Measurements from ENCODE around the gene PCMT1.
"Not testable (repeated sequence)": the region's sequence is repeated elsewhere in the genome, so short reads cannot be mapped to it uniquely, and the experiment has no call there.

PCMT1 gene

GRCh38 chr6:149820506-149820905 is 71.0 kb downstream of the PCMT1 start:
- no peak for DNase-seq (ENCODE audit: low read depth)

GRCh38 chr6:149821492-149821891 is 72.0 kb downstream of the PCMT1 start:
- no peak for DNase-seq (ENCODE audit: low read depth)

DNA sequence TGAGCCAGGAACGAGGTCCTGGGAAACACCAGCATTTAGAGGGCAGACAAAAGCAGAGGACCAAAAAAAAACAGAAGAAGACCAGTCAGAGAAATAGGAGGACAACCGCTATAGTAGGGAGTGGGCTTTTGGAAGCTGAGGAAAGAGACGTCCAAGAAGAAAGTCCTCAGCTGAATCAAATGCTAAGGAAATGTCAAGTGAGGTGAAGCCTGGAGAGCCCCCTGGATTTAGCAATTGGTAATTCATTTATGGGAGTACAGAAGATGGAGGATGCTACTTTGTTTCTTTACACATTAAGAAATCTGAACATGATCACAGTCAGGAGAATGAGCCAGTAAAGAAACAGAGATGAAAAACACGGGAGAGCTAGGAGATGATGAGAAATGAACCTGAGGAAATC is 73.5 kb downstream of the PCMT1 start:
- DNase-seq (ENCODE audit: low read depth) = no peak

GRCh38 chr6:149825292-149825691 is 75.8 kb downstream of the PCMT1 start:
- no peak for DNase-seq (ENCODE audit: low read depth)

DNA sequence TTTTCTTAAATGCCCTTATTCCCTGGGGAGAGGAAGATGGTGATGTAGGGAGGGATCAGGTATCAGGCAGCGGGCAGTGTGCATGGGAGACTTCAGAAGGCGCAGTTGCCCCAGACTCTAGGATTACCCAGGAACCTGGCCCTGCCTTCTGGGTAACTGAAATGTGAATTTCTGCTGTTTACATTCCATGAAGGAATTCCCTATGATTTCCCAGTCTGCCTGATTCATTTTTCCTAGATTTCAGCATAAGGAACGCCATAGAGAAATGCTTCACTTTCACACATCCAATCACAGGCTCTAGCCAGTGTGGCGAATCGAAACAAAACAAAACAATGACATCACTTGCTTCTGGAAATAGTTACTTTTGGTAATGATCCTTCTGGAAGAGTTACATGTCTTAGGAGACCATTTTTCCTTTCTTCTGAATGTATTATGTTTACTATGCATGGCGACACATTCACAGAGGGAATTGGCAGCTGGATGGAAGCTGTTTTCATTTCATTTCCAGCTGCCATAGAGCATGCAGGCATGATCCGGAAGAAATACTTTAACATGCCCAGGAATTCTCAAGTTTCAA is 81.3 kb downstream of the PCMT1 start:
- peak; percentile 83 for DNase-seq (ENCODE audit: low read depth)

DNA sequence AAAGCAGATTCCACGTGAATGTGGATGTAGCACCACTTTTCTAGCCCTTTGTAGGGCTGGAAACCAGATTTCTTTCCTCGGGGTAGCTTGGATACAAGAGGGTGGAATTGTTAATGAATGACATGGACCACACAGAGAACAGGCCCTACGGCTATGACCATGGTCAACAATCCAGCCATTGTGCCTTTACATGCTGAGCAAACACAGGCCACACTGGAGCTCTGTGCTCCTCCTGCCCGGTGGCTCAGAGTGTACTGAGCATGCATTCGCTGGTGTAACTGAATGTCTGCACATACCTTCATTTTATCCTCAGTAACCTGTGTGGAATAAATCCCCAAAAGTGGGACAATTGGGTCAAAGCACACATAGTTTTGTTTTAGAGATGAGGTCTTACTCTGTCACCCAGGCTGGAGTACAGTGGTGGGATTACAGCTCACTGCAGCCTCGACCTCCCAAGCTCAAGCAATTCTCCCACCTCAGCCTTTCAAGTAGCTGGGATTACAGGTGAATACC is 81.8 kb downstream of the PCMT1 start:
- DNase-seq (ENCODE audit: low read depth) = peak; percentile 28

- no peak for DNase-seq (ENCODE audit: low read depth)
Observed at GRCh38 chr6:149833651-149834050, 84.1 kb downstream of the PCMT1 start.

- DNase-seq (ENCODE audit: low read depth) = peak; percentile 71
Observed at GRCh38 chr6:149834513-149835481, 85.3 kb downstream of the PCMT1 start.

DNA sequence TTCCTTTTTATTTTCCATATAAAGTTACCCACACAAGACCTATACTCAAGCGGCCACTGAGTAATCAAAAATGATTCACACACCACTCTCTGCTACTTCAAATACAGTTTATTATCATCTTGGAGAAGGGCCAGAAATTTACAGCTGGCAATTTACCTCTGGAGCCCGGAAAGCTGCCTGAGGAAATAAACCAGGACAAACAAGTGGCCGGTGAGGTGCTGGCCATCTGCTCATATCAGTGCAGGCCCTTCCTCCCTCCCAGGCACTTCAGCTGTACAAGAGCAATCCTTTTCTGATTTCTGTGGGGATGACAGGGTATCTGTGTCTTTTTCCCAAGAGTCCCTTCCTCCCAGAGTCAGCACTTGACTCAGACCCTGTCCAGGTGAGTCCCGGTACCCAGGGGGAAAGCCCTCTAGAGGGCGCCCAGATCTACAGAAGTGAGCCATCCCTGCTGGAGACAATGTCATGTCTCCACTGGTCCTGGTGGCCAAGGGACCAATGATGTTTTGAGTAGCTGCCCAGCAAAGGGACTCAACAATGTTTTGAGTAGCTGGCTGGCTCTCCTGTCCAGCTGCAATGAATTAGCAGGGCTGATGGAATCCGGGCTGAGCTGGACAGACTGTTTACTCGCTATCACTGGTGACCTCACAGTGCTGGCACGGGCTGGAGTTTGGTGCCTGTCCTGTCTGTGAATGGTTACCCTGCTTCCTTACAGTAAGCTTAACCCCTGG is 91.0 kb downstream of the PCMT1 start:
- DNase-seq (ENCODE audit: low read depth) = peak; percentile 95

DNA sequence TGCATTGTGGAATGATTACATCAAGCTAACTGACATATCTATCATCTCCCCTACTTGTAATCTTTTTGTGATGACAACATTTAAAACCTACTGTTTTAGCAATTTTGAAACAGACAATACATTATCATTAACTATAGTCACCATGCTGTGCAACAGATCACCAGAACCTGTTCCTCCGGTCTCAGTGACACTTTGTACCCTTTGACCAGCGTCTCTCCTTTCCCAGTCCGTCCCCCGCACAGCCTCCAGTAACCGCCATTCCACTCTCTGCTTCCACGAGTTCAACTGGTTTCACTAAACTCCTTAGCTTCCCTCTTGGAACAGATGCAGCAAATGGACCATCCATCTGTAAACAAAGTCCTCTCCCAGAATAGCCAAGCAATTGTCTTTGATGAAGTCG is 92.8 kb downstream of the PCMT1 start:
- DNase-seq (ENCODE audit: low read depth) = no peak

DNA sequence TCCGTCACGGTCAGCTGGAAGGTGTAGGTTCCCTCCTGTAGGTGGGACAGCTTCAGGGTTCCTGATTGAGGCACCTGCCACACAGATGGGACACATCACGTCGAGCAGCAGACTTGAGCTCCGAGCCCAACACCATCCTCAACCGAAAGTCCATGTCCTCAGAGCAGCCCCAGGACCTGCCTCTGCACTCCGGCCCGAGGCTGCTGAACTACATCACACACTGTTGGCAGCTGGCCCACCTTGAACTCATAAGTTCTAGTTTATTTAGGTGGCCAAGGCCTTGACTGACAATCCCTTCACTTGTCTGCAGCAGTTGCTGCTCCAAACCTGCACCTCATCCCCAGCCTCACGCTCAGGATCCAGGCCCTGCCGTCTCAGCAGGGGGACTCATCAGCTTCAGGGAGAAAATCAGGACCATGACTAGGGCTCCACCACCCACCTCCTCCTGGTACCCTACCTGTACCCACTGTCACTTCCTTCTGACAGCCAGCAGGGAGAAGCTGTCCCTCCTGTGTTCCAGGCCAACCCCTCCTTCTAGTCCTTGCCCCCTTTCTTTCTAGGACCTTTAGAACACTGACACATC is 93.6 kb downstream of the PCMT1 start:
- no peak for DNase-seq (ENCODE audit: low read depth)

- DNase-seq (ENCODE audit: low read depth) = peak; percentile 71
Observed at GRCh38 chr6:149844036-149844435, 94.5 kb downstream of the PCMT1 start.

DNA sequence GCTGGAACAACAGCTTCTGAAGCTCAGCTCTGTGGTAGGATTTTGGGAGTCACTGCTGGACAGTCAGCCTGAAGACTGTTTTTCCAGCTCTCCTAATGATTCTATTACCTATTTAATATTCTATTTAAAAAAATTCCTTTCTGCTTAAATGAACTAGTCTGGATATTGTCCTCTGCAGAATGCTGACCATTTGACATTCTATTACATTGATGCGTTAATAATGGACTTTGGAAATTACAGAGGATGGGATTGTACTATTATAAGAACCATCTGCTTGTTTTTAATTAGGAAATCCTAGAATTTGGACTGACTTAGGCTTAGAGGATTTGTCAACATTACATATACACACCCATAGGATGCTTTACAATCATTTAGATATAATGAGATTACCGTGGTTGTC is 94.9 kb downstream of the PCMT1 start:
- no peak for DNase-seq (ENCODE audit: low read depth)

DNA sequence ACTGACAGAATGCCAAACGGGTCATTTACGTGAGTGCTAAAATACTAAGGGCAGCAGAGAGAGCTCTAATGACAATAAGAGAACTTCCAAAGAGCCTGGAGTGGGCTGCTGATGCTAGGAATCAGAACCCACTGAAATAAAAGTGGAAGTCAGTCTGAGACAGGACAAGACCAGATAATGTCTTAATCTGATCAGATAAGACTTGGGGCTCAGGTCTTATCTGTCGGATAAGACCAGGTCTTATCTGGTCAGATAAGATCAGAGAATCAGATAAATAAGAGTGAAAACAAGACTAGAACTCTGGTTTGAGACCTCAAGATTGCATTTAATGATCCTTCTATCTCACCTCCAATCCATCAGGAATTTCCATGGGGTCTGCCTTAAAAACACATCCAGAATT is 96.0 kb downstream of the PCMT1 start:
- DNase-seq (ENCODE audit: low read depth) = no peak

- DNase-seq (ENCODE audit: low read depth) = peak; percentile 92
Observed at GRCh38 chr6:149846321-149846720, 96.8 kb downstream of the PCMT1 start.

DNA sequence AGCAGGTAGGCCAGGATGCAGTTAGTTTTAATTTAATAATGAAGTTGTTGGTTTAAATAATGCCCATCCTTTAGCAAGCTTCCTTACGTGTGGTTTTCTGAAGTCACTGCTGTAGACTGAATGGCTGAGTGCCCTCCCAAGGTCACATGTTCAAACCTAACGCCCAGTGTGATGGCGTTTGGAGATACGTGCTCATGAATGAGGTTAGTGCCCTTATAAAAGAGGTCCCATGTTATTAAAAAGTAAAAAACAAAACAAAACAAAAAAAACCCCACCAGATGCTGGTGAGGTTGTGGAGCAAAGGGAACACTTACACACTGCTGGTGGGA is 98.4 kb downstream of the PCMT1 start:
- no peak for DNase-seq (ENCODE audit: low read depth)

- not testable (repeated sequence) for DNase-seq (ENCODE audit: low read depth)
Observed at GRCh38 chr6:149848343-149848742, 98.8 kb downstream of the PCMT1 start.

DNA sequence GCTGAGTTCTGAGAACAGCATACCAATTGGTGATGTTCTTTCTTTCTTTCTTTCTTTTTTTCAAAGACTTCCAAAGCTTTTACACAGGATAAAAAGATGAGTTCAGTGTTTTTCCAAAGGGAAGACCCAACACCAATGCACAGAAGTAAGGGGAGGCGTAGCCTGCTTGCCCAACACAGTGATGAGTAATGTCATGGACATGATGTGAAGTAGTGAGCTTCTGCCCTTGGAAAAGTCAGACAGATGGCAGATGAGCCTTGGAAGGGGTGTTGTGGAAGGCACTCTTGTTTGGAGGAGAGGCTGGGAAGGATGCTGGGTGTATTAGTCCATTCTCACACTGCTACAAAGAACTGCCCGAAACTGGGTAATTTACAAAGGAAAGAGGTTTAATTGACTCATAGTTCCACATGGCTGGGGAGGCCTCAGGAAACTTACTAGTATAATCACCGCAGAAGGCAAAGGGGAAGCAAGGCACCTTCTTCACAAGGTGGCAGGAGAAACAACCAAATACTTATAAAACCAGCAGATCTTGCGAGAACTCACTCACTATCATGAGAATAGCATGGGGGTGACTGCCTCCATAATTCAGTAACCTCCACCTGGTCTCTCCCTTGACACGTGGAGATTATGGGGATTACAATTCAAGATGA is 102.0 kb downstream of the PCMT1 start:
- peak; percentile 83 for DNase-seq (ENCODE audit: low read depth)

DNA sequence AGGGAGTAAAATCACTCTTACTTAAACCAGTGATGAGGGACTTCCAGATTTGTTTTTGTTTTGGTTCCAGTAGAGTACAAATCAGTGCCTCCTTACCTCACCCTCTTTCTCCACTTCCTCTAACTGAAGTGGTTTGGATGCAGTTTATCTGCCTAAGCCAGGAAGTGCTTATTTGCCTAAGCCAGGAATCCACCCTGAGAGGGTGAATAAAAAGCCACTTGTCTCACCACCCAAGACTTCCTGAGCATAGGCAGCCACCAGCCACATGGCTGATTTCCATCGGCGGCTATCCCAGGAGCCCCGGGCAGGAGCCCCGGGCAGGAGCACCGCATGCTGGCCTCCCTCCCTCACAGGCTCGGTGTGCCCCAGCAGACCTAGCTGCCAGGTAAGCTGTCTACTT is 102.6 kb downstream of the PCMT1 start:
- peak; percentile 66 for DNase-seq (ENCODE audit: low read depth)

- no peak for DNase-seq (ENCODE audit: low read depth)
Observed at GRCh38 chr6:149852881-149853280, 103.3 kb downstream of the PCMT1 start.

DNA sequence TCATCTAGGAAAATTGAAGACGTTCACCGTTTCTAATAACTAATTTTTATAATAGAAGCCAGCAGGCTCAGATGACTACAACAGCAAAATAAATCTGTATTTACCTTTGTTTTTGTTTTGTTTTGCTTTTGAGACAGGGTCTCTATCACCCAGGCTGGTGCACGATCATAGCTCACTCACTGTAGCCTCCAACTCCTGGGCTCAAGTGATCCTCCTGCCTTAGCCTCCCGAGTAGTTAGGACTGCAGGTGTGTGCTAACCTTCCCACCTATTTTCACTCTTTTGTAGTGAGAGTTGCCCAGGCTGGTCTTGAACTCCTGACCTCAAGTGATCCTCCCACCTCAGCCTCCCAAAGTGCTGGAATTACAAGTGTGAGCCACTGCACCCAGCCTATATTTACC is 104.5 kb downstream of the PCMT1 start:
- DNase-seq (ENCODE audit: low read depth) = not testable (repeated sequence)

DNA sequence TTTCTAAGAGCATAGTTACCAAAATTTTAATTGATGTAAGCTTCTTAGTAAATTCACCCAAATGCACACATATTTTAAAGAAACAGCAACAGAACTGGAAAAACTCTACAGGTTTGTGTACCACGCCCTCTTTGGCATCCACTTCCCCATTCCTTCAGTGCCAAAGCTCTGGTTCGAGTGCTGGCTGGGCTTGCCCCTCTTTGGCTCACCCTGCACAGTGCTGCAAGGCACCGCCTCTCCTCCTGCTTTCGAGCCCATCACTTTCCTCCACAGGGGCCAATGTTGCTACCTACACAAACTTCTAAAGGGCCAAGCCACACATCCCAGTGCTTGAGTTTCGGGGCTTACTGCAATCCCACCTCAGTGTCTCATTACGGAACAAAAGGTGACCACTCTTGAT is 105.0 kb downstream of the PCMT1 start:
- DNase-seq (ENCODE audit: low read depth) = no peak

Measured in EH (cell line).